ENCODE results near the gene DOCK11.

The DOCK11 gene

DNA sequence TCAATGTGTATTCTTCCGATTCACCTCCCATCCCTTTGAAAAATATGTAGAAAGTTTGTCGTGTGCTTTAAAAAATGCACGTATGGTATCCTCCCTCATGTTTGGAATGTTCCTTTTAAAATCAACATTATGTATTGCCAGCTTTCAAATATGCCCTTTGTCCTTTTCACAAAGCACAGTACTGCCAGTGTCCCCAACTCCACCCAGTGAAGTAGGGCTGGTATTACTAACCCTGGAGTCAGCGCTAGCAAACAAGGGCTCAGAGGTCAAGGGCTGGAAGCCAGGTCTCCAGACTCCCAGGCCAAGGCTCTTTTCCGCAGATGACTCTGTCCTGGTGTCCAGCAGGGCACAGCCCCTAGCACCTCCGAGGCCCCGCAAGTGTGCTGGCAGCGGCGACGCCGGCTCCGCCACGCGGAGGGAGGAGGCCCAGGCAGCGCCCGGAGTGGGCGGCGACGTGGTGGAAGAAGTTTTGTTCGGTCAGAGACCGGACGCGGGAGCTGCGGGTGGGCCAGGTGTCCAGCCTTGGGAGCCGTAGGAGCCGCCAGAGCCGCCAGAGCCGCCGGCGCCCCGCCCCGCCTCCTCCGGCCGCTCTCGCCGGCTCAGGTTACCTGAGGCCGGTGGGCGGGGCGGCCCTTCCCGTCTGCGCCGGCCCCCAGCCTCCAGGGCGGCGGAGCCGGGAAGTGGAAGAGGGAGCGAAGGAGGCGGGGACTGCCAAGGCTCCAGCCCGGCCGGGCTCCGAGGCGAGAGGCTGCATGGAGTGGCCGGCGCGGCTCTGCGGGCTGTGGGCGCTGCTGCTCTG lies 231.5 kb downstream of the DOCK11 start, which contains the start of gene IL13RA1:
Gene IL13RA1 (plus strand): TSS at position 720 of the 799 bp plus-strand sequence. CDS start 33 bp downstream, at position 753.
- TF ChIP-seq CTCF (IDR thresholded peaks at IDR 0.05; ENCODE audit: insufficient read depth, low read length), result no peak
- TF ChIP-seq POLR2AphosphoS5 (IDR thresholded peaks at IDR 0.05; ENCODE audit: low read depth), result no peak
- no peak for TF ChIP-seq GABPA (IDR thresholded peaks at IDR 0.05; ENCODE audit: low read depth)
- TF ChIP-seq, protein P1, sequence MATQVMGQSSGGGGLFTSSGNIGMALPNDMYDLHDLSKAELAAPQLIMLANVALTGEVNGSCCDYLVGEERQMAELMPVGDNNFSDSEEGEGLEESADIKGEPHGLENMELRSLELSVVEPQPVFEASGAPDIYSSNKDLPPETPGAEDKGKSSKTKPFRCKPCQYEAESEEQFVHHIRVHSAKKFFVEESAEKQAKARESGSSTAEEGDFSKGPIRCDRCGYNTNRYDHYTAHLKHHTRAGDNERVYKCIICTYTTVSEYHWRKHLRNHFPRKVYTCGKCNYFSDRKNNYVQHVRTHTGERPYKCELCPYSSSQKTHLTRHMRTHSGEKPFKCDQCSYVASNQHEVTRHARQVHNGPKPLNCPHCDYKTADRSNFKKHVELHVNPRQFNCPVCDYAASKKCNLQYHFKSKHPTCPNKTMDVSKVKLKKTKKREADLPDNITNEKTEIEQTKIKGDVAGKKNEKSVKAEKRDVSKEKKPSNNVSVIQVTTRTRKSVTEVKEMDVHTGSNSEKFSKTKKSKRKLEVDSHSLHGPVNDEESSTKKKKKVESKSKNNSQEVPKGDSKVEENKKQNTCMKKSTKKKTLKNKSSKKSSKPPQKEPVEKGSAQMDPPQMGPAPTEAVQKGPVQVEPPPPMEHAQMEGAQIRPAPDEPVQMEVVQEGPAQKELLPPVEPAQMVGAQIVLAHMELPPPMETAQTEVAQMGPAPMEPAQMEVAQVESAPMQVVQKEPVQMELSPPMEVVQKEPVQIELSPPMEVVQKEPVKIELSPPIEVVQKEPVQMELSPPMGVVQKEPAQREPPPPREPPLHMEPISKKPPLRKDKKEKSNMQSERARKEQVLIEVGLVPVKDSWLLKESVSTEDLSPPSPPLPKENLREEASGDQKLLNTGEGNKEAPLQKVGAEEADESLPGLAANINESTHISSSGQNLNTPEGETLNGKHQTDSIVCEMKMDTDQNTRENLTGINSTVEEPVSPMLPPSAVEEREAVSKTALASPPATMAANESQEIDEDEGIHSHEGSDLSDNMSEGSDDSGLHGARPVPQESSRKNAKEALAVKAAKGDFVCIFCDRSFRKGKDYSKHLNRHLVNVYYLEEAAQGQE (IDR thresholded peaks at IDR 0.05; ENCODE audit: insufficient replicate concordance, low read depth), result no peak
- TF ChIP-seq SPI1 (IDR thresholded peaks at IDR 0.05; ENCODE audit: borderline replicate concordance, low read depth), result no peak
- Histone ChIP-seq H3K27me3 (ENCODE audit: insufficient read depth, poor library complexity, severe bottlenecking) (no peaks in the 10 kb centered on the region), H3K27ac (replicated peaks) (no peak within 1 kb of the TSS), H3K4me3 (replicated peaks; ENCODE audit: insufficient read depth, low read length) (peak within 1 kb of the TSS; percentile 52)
- DNase-seq (ENCODE audit: low read depth in 1 of 2, low spot score in 1 of 2), result peak; percentile 25 to 31

GRCh38 chrX:118727686-118728339 lies 232.2 kb downstream of the DOCK11 start:
- Histone ChIP-seq H3K27me3 (ENCODE audit: insufficient read depth, poor library complexity, severe bottlenecking) (no peaks in the 10 kb centered on the region), H3K4me3 (replicated peaks; ENCODE audit: insufficient read depth, low read length) (peak overlapping the region; percentile 52), H3K27ac (replicated peaks) (no peak overlapping the region)
- TF ChIP-seq SPI1 (IDR thresholded peaks at IDR 0.05; ENCODE audit: borderline replicate concordance, low read depth) (no peak), POLR2AphosphoS5 (IDR thresholded peaks at IDR 0.05; ENCODE audit: low read depth) (no peak), GABPA (IDR thresholded peaks at IDR 0.05; ENCODE audit: low read depth) (no peak), CTCF (IDR thresholded peaks at IDR 0.05; ENCODE audit: insufficient read depth, low read length) (no peak)
- TF ChIP-seq, protein P1 (IDR thresholded peaks at IDR 0.05; ENCODE audit: insufficient replicate concordance, low read depth), result no peak
- no peak for DNase-seq (ENCODE audit: low read depth in 1 of 2, low spot score in 1 of 2)

DNA sequence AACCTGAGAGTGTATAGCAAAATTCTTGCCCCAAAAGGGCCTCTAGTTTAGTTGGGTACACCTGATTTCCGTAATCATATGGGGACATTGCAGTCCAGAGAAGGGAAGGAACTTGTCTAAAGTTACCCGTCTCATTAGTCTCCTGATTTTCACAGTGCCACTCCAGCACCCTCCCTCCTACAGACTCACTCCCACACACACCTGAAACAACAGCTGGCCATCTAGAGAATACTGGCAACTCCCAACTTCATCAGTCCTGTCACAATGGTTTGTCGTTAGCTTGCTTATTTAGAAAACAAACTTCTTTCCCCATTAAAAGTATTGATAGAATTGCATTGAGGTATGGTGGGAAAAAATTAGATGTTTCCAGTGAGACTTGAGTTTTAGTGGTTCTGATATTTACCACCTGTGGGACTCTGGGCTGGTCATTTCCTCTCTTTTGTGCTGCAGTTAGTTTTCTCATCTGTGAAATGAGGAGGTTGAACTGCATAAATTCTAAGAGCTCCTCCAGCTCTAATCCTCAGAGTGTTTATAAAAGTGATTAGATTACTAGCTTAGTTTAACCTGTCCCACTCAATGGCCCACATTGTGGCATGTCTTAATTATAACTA lies 233.5 kb downstream of the DOCK11 start:
- Histone ChIP-seq H3K4me3 (replicated peaks; ENCODE audit: insufficient read depth, low read length) (no peak overlapping the region), H3K27me3 (ENCODE audit: insufficient read depth, poor library complexity, severe bottlenecking) (no peaks in the 10 kb centered on the region), H3K27ac (replicated peaks) (no peak overlapping the region)
- TF ChIP-seq POLR2AphosphoS5 (IDR thresholded peaks at IDR 0.05; ENCODE audit: low read depth) (no peak), GABPA (IDR thresholded peaks at IDR 0.05; ENCODE audit: low read depth) (no peak), SPI1 (IDR thresholded peaks at IDR 0.05; ENCODE audit: borderline replicate concordance, low read depth) (no peak), CTCF (IDR thresholded peaks at IDR 0.05; ENCODE audit: insufficient read depth, low read length) (no peak)
- TF ChIP-seq, protein P1 (IDR thresholded peaks at IDR 0.05; ENCODE audit: insufficient replicate concordance, low read depth), result no peak
- no peak for DNase-seq (ENCODE audit: low read depth in 1 of 2, low spot score in 1 of 2)
